ENCODE data around the gene LCP1. TPM values are rescaled to one million over a fixed set of nuclear protein-coding genes. Genes with fewer than 3 reads are reported as not detected.

LCP1 gene
- total and polyA plus RNA-seq, 4 donors, result 42.9 to 539 (median 158) TPM

DNA sequence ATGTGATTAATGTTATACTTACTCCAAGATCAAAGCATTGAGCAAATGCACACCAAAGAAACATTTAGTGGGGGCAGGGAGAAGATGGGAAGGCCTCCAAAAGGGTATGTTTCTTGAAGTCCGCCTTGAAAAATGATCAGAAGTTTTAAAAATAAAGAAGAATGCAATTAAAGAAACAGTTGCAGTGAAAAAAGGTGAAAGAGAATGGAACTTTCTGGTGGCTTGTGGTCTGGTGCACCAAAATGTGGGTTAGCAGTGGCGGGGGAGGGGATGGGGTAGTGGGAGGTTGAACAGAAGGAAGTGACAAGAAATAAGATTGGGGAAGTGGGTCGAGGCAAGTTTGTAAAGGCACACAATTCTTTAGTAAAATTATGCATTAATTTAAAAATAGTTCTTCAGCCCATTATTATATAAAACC lies 2.5 kb downstream of the LCP1 start:
- Histone ChIP-seq H3K27ac (ENCODE audit: low read depth in 1 of 2, low read length in 1 of 2) (no peak overlapping the region), H3K9me3 (ENCODE audit: control insufficient read depth in 4 of 4, insufficient read depth in 3 of 4, low read length in 3 of 4) (no peaks in the 10 kb centered on the region), H3K4me3 (no peak overlapping the region), H3K9ac (ENCODE audit: insufficient read depth in 1 of 2, low read length in 2 of 2) (no peak overlapping the region), H3K4me1 (ENCODE audit: control insufficient read depth in 5 of 5, insufficient read depth in 5 of 5, low read length in 5 of 5) (no peaks in the 10 kb centered on the region), H3K27me3 (ENCODE audit: control insufficient read depth in 3 of 3, insufficient read depth in 3 of 3, low read length in 2 of 3) (no peaks in the 10 kb centered on the region), H3K36me3 (ENCODE audit: control insufficient read depth in 4 of 4, insufficient read depth in 4 of 4, low read length in 4 of 4) (no peaks in the 10 kb centered on the region)
- ATAC-seq (ENCODE audit: insufficient read depth, low FRiP score), result no peak
- DNase-seq, result no peak
- WGBS, 2 donors, result 16 to 39% methylated on average over 3 of the region's 3 CpGs
- TF ChIP-seq, protein P1, sequence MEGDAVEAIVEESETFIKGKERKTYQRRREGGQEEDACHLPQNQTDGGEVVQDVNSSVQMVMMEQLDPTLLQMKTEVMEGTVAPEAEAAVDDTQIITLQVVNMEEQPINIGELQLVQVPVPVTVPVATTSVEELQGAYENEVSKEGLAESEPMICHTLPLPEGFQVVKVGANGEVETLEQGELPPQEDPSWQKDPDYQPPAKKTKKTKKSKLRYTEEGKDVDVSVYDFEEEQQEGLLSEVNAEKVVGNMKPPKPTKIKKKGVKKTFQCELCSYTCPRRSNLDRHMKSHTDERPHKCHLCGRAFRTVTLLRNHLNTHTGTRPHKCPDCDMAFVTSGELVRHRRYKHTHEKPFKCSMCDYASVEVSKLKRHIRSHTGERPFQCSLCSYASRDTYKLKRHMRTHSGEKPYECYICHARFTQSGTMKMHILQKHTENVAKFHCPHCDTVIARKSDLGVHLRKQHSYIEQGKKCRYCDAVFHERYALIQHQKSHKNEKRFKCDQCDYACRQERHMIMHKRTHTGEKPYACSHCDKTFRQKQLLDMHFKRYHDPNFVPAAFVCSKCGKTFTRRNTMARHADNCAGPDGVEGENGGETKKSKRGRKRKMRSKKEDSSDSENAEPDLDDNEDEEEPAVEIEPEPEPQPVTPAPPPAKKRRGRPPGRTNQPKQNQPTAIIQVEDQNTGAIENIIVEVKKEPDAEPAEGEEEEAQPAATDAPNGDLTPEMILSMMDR (IDR thresholded peaks at IDR 0.05; ENCODE audit: control extremely low read depth, extremely low read depth), result no peak

DNA sequence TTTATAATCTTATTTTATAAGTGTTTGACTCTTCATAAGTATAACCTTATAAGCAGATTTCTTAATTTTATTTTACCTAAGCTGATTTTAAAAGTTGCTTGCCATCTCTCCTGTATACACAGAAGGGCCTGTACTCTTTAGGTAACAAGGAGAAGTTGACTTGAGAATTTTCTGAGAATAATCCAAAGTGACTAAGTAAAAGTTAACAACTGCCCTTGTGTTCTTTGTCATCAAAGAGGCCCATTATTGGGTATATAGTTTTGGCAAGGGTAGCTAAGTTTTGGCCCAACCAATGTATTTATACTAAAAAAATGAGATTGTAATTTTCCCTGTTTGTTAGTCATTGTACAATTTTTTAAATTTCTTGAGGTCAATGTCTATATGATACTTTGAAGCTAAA lies 3.2 kb downstream of the LCP1 start:
- ATAC-seq (ENCODE audit: insufficient read depth, low FRiP score) (no peak), DNase-seq (no peak)
- no peaks in the 10 kb centered on the region for H3K36me3 ChIP-seq (ENCODE audit: control insufficient read depth in 4 of 4, insufficient read depth in 4 of 4, low read length in 4 of 4)
- H3K4me1 ChIP-seq (ENCODE audit: control insufficient read depth in 5 of 5, insufficient read depth in 5 of 5, low read length in 5 of 5), result no peaks in the 10 kb centered on the region
- H3K4me3 ChIP-seq, result no peak overlapping the region
- H3K9me3 ChIP-seq (ENCODE audit: control insufficient read depth in 4 of 4, insufficient read depth in 3 of 4, low read length in 3 of 4), result no peaks in the 10 kb centered on the region
- H3K27ac ChIP-seq (ENCODE audit: low read depth in 1 of 2, low read length in 1 of 2), result no peak overlapping the region
- no peak overlapping the region for H3K9ac ChIP-seq (ENCODE audit: insufficient read depth in 1 of 2, low read length in 2 of 2)
- H3K27me3 ChIP-seq (ENCODE audit: control insufficient read depth in 3 of 3, insufficient read depth in 3 of 3, low read length in 2 of 3), result no peaks in the 10 kb centered on the region
- TF ChIP-seq, protein P1 (IDR thresholded peaks at IDR 0.05; ENCODE audit: control extremely low read depth, extremely low read depth), result no peak

DNA sequence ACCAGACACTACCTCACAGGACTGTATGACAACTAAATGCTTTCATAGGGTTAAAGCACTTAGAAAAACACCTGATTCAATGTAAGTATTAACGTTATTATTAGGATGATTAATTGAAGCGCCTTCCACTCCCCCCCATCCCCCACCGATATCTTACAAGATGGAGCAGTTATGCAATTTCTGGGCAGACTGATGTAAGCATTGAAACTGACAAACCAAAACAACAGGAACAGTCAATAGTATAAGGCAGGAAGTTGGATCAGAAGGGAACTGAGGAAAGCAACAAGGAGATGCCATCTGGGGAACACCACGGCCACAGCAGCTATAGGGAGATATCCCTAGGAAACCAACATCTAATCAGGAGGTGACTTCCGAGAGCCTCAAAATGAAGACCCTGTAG lies 3.8 kb downstream of the LCP1 start:
- DNase-seq (no peak), ATAC-seq (ENCODE audit: insufficient read depth, low FRiP score) (no peak)
- Histone ChIP-seq H3K36me3 (ENCODE audit: control insufficient read depth in 4 of 4, insufficient read depth in 4 of 4, low read length in 4 of 4) (no peaks in the 10 kb centered on the region), H3K27me3 (ENCODE audit: control insufficient read depth in 3 of 3, insufficient read depth in 3 of 3, low read length in 2 of 3) (no peaks in the 10 kb centered on the region), H3K9ac (ENCODE audit: insufficient read depth in 1 of 2, low read length in 2 of 2) (no peak overlapping the region), H3K9me3 (ENCODE audit: control insufficient read depth in 4 of 4, insufficient read depth in 3 of 4, low read length in 3 of 4) (no peaks in the 10 kb centered on the region), H3K4me1 (ENCODE audit: control insufficient read depth in 5 of 5, insufficient read depth in 5 of 5, low read length in 5 of 5) (no peaks in the 10 kb centered on the region), H3K27ac (ENCODE audit: low read depth in 1 of 2, low read length in 1 of 2) (no peak overlapping the region), H3K4me3 (no peak overlapping the region)
- TF ChIP-seq, protein P1 (IDR thresholded peaks at IDR 0.05; ENCODE audit: control extremely low read depth, extremely low read depth), result no peak
- WGBS, 2 donors, result 27 to 46% methylated on average over 5 of the region's 5 CpGs

DNA sequence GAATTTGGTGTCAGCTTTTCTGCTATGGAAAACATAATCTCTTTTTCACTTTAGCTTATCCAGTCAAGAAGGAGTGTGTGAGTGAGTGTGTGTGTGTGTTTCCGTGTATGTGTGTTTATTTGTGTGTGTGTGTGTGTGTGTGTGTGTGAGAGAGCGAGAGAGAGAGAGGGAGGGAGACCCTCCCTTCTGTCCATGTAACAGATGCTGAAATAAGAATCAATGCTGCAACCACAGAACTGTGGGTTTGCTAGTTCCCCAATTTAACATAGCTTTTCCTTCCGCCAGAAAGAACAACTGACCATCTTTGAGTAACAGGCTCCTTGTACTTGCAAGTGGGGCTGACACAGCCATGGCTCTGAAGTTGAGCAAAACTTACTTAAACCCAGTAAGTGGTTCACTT lies 5.2 kb downstream of the LCP1 start:
- ATAC-seq (ENCODE audit: insufficient read depth, low FRiP score), result no peak
- TF ChIP-seq, protein P1 (IDR thresholded peaks at IDR 0.05; ENCODE audit: control extremely low read depth, extremely low read depth), result no peak
- Histone ChIP-seq H3K4me1 (ENCODE audit: control insufficient read depth in 5 of 5, insufficient read depth in 5 of 5, low read length in 5 of 5) (no peaks in the 10 kb centered on the region), H3K27ac (ENCODE audit: low read depth in 1 of 2, low read length in 1 of 2) (no peak overlapping the region), H3K27me3 (ENCODE audit: control insufficient read depth in 3 of 3, insufficient read depth in 3 of 3, low read length in 2 of 3) (no peaks in the 10 kb centered on the region), H3K4me3 (no peak overlapping the region), H3K36me3 (ENCODE audit: control insufficient read depth in 4 of 4, insufficient read depth in 4 of 4, low read length in 4 of 4) (no peaks in the 10 kb centered on the region), H3K9me3 (ENCODE audit: control insufficient read depth in 4 of 4, insufficient read depth in 3 of 4, low read length in 3 of 4) (no peaks in the 10 kb centered on the region), H3K9ac (ENCODE audit: insufficient read depth in 1 of 2, low read length in 2 of 2) (no peak overlapping the region)
- 20 to 45% methylated on average over 3 of the region's 3 CpGs for WGBS, 2 donors
- DNase-seq, result no peak
